T-helper 17 cell (primary cell): ENCODE results near the gene NELFA. TPM values are rescaled to one million over a fixed set of nuclear protein-coding genes. Genes with fewer than 3 reads are reported as not detected.

ENCODE experiments used
- ATAC-seq: fragments of 150-1000 bp; cut with Tn5 transposase; 2 replicates; pipeline ENCODE4 v1.10.0; 2021; ENCODE audit warnings: mild to moderate bottlenecking, moderate library complexity
- DNase-seq, 3 donors: peaks; one replicate each; pipeline versions ENCODE4 v3.0.0 to v3.0.0-alpha.2; 2020 to 2021
- H3K9me3 ChIP-seq: one replicate; pipeline ENCODE4 v1.7.0; 2013; ENCODE audit warnings: low read length, mild to moderate bottlenecking; ENCODE audit not compliant: control insufficient read depth, poor library complexity, severe bottlenecking
- H3K27ac Mint-ChIP-seq: one replicate; pipeline ENCODE4 v1.8.0; 2022; ENCODE audit warnings: mild to moderate bottlenecking, moderate library complexity, mixed read lengths
- H3K27me3 Mint-ChIP-seq: one replicate; pipeline ENCODE4 v1.8.0; 2022; ENCODE audit warnings: mixed read lengths
- H3K36me3 Mint-ChIP-seq: one replicate; pipeline ENCODE4 v1.8.0; 2022; ENCODE audit warnings: low read depth, mixed read lengths
- H3K4me1 Mint-ChIP-seq: one replicate; pipeline ENCODE4 v1.8.0; 2022; ENCODE audit warnings: mild to moderate bottlenecking, mixed read lengths
- H3K4me3 Mint-ChIP-seq: one replicate; pipeline ENCODE4 v1.8.0; 2022; ENCODE audit warnings: mild to moderate bottlenecking, moderate library complexity, mixed read lengths
- total RNA-seq, 4 donors: library from RNA in 2 of 4; stranded (reverse) in 2 of 4; gene quantifications; one replicate each; pipeline ENCODE4 v1.2.3 and lab custom pipeline; 2022 to 2026

NELFA gene
- total RNA-seq, 2 donors from 2014 or later = 40.7 to 47.2 TPM

DNA sequence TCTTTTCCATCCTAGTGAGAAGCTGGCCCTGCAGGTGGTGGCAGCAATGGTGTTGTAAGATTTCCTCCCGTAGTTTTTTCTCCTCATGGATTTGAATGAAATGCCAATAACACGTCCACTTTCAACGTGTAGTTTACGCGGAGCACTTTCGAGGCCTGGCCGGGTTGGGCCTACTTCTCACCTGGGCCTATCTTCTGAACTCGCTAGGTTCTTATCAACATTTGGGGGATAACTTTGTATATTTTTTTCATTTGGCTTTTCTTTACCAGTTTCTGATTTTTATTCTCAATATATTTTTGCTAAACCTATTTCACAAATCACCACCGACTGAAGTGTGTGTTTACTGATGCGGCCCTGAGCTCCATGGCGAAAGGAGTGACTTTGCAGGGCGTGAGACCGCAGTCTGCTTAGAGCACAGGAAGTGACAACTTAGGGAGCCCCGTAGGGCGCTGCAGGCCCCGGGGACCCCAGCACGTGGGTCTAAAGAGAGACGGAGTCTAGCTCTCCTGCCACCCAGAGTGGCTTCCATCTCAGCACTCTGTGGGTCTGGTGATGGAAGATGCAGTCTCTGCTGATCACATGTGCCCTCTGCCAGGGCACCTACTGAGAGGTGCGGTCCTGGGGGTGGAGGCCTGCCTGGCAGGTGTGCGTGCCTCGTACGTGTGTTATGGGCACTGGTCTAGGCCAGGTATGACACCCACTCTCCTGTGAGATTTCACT is 29.1 kb downstream of the NELFA start:
- ATAC-seq (no peak), DNase-seq (no peak)
- H3K27ac Mint-ChIP-seq = peak overlapping the region; percentile 63
- no peaks in the 10 kb centered on the region for H3K27me3 Mint-ChIP-seq
- no peaks in the 10 kb centered on the region for H3K4me1 Mint-ChIP-seq
- H3K4me3 Mint-ChIP-seq = no peak overlapping the region
- H3K36me3 Mint-ChIP-seq = peaks cover 2% of the 10 kb centered on the region
- H3K9me3 ChIP-seq = no peaks in the 10 kb centered on the region

DNA sequence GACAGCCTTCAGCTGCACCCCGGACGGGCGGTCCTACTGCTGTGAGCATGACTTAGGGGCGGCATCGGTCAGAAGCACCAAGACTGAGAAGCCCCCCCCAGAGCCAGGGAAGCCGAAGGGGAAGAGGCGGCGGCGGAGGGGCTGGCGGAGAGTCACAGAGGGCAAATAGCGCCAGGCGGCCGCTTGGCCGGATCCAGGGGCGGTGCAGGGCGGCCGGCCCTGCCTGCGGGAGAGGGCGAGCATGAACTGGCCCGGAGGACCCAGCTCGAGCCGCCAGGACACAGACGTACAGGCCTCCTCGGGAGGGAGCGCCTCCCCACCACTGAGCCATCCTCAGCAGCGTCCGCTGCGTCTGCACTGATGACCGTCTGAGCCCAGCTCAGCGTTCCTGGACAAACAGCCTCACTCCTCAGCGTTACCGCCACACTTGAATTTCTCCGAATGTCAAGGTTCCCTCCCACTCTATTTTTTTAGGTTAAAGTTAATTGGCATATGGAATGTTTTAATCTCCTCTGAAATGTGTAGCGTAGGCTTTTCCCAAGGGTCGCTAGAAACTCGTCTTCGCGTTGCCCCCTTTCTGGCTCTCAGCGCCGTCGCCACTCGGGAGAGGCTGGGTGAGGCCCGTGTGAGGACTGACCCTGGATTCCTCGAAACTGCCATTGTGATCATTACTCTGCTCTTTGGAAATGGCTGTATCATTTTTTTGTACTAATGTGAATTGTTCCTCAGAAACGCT is 29.9 kb downstream of the NELFA start:
- no peak for ATAC-seq

DNA sequence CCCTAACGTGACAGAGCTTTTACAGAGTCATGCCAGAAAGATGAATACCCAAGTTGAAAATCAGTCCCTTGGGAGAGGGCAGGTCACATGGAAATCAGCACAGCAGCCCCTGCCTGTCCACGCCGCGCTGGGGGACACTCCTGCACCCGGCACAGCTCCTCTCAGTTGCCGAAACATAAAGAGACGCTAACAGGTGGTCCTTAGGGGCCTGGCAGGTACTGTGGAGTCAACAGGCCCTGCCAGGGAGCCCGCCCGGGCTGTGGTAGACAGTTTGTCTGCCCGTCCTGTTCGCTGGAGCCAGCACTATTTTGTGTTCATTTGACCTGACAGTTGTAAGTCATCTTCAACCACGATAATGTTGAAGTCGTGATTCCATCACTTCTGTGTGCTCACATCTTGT is 30.5 kb downstream of the NELFA start:
- DNase-seq = no peak
- no peak for ATAC-seq
- H3K27ac Mint-ChIP-seq = no peak overlapping the region
- no peaks in the 10 kb centered on the region for H3K9me3 ChIP-seq
- no peaks in the 10 kb centered on the region for H3K36me3 Mint-ChIP-seq
- H3K27me3 Mint-ChIP-seq = no peaks in the 10 kb centered on the region
- no peaks in the 10 kb centered on the region for H3K4me1 Mint-ChIP-seq
- no peak overlapping the region for H3K4me3 Mint-ChIP-seq

More for the DNA sequence above, 29.9 kb downstream of the NELFA start:
- no peak for DNase-seq
- Mint-ChIP-seq H3K4me3 (no peak overlapping the region), H3K36me3 (no peaks in the 10 kb centered on the region), H3K4me1 (no peaks in the 10 kb centered on the region), H3K27me3 (no peaks in the 10 kb centered on the region), H3K27ac (peak overlapping the region; percentile 63)
- H3K9me3 ChIP-seq = no peaks in the 10 kb centered on the region

DNA sequence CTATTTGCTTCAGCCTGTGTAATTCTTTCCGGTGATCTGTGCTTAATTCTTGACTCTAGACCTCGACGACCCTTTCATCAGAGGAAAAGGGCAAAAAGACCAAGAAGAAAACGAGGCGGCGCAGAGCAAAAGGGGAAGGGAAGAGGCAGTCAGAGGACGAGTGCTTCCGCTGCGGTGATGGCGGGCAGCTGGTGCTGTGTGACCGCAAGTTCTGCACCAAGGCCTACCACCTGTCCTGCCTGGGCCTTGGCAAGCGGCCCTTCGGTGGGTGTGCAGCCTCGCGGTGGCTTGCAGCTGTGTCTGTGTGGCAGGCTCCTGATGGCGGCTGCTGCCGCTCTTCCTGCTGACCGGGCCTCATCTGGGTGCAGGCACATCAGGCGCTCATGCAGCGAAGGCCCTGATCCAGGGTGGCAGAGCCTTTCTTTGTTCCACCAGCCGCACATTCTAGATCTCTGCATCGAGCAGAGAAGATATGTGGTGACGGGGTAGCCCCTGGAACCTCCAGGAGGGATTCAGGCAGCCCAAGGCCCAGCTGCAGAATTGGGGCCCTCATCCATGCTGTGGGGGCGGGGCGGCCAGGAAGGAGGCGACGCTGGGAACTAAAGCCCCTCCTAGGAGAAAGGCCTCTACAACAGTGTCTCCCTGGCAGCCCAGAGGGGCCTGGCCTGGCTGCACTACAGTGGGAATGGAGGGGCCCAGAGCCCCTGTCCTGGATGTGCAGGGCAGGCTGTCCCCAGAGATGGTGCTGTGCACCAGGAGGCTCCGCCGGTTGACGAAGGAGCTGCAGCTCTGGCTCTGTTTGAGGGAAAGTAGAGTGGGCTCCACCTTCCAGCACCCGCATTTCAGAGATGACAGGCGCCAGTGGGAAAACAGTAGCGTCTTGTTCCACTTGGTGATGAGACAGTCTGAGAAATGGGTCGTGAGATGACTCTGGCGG is 32.1 kb downstream of the NELFA start:
- peaks cover 3% of the 10 kb centered on the region for H3K4me1 Mint-ChIP-seq
- no peak for DNase-seq
- no peaks in the 10 kb centered on the region for H3K9me3 ChIP-seq
- no peak overlapping the region for H3K4me3 Mint-ChIP-seq
- ATAC-seq = no peak
- no peaks in the 10 kb centered on the region for H3K36me3 Mint-ChIP-seq
- no peaks in the 10 kb centered on the region for H3K27me3 Mint-ChIP-seq
- H3K27ac Mint-ChIP-seq = peak overlapping the region; percentile 83

DNA sequence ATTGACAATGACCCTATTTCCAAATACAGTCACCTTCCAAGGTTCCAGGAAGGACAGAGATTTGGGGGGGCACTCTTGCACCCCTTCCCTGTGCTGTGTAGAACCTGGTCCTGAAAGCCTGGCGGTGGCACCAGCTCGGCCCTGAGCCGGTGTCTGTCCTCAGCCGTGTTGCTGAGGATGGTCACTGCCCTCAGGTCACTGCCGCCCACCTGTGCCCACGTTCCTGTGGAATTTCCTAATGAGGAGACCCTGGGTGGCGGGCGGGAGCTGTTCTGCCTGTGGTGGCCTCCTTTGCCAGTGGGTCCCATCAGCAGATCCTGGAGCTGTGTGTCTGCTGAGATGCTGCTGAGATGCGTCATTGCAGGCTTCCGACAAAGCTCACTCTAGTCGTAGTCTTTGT is 32.9 kb downstream of the NELFA start:
- Mint-ChIP-seq H3K27me3 (no peaks in the 10 kb centered on the region), H3K27ac (no peak overlapping the region), H3K4me1 (peaks cover 3% of the 10 kb centered on the region), H3K36me3 (no peaks in the 10 kb centered on the region), H3K4me3 (no peak overlapping the region)
- no peaks in the 10 kb centered on the region for H3K9me3 ChIP-seq
- DNase-seq (no peak), ATAC-seq (no peak)

DNA sequence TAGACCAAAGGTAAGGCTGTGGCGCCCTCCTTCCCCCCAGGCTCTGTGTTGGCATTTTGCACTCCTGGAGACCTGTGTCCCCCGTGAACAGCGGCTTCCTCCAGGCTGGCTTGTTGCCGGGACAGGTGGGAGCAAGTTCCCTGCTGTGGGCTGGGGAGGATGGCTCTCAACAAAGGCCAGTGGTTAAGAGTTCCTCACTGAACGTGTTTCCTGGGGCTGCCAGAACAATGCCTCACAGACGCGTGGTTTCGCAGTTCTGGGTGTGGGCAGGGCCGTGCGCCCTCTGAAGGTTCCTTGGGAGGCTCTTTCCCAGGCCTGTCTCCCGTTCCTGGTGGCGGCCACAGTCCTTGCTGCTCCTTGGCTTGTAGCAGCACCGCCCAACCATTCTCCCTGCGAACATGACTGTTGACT is 33.4 kb downstream of the NELFA start:
- ATAC-seq (no peak), DNase-seq (no peak)
- H3K9me3 ChIP-seq = no peaks in the 10 kb centered on the region
- peaks cover under 1% of the 10 kb centered on the region for H3K36me3 Mint-ChIP-seq
- H3K27me3 Mint-ChIP-seq = no peaks in the 10 kb centered on the region
- H3K27ac Mint-ChIP-seq = no peak overlapping the region
- H3K4me3 Mint-ChIP-seq = no peak overlapping the region
- peaks cover 3% of the 10 kb centered on the region for H3K4me1 Mint-ChIP-seq

DNA sequence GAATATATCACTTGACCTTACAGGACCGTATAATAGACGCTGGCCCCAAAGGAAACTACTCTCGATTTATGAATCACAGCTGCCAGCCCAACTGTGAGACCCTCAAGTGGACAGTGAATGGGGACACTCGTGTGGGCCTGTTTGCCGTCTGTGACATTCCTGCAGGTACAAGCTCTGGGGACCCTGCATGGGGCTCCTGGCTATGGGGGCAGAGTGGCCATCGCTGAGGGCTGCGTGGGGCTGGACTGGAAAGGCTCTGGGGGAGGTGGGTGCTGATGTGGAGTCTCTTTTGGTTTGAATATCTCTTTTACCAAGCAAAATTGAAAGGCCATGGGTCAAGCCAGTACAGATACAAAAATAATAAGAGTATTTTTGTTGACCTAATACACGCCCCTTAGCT is 33.9 kb downstream of the NELFA start:
- Mint-ChIP-seq H3K4me3 (no peak overlapping the region), H3K4me1 (peaks cover 7% of the 10 kb centered on the region), H3K27me3 (no peaks in the 10 kb centered on the region), H3K36me3 (peaks cover 3% of the 10 kb centered on the region), H3K27ac (no peak overlapping the region)
- no peak for DNase-seq
- no peak for ATAC-seq
- H3K9me3 ChIP-seq = no peaks in the 10 kb centered on the region

DNA sequence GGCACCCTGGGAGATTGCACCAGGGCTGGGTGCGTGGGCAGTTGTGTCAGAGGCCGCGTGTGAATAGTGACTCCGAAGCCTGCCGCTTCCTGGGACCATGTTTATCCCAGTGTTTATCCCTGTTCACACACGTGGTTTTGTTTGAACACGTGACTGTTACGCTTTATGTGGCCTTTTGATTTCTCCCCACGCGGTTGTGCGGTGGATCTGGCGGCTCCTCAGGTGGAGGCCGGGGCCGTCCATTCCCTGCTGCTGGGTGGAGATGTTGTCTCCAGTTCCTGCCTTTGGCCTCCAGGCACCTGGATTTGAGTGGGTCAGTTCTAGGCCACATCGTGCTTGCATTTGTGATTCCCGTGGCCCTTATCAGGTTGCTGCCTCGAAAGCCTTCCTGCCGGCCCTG is 35.1 kb downstream of the NELFA start:
- Mint-ChIP-seq H3K27ac (no peak overlapping the region), H3K4me3 (no peak overlapping the region)

DNA sequence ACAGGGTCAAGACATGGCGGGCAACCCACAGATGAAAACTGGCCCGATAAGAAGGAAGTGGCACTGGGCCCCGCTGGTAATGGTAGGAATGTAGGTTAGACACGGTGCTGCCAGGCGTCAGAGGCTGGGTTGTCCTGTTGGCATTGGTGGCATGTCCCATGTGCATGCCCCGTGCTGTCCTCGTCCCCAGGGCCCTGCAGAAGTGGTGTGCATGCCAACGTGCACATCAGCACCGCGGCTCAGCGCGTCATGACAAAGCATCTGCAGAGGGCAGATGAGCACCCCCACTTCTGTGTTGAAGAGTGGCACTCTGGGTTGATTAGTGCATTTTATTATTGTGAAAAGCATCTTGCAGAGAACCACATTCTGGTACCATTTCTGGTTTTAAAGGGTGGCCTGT is 35.6 kb downstream of the NELFA start:
- Mint-ChIP-seq H3K27me3 (no peaks in the 10 kb centered on the region), H3K27ac (no peak overlapping the region), H3K4me1 (peaks cover 14% of the 10 kb centered on the region), H3K36me3 (peaks cover 9% of the 10 kb centered on the region), H3K4me3 (no peak overlapping the region)
- no peaks in the 10 kb centered on the region for H3K9me3 ChIP-seq
- DNase-seq = no peak
- no peak for ATAC-seq

More for the DNA sequence above, 35.1 kb downstream of the NELFA start:
- H3K27me3 Mint-ChIP-seq = no peaks in the 10 kb centered on the region
- no peaks in the 10 kb centered on the region for H3K9me3 ChIP-seq
- H3K36me3 Mint-ChIP-seq = peaks cover 5% of the 10 kb centered on the region
- H3K4me1 Mint-ChIP-seq = peaks cover 9% of the 10 kb centered on the region
- DNase-seq (no peak), ATAC-seq (no peak)

DNA sequence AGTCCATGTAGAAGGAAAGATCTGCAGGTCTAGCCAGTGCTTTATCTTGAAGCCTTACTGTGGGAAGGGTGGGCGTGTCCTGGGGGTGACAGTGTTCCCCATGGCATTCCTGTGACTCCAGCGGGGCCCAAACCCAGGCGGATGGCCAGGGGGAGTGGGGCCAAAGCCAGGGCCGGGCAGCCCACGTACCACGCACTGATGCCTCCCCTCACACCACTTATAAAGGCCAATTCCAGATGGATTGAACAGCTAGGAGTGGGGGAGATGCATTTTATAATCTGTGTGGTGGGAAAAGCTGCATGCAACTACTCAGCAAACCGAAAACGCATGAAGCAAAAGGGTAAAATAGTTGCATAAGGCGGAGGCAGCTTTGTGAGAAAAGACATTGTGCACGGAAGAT is 36.4 kb downstream of the NELFA start:
- no peaks in the 10 kb centered on the region for H3K9me3 ChIP-seq
- no peak for ATAC-seq
- H3K4me3 Mint-ChIP-seq = no peak overlapping the region
- no peaks in the 10 kb centered on the region for H3K27me3 Mint-ChIP-seq
- peaks cover 14% of the 10 kb centered on the region for H3K4me1 Mint-ChIP-seq
- no peak for DNase-seq
- H3K36me3 Mint-ChIP-seq = peaks cover 12% of the 10 kb centered on the region
- no peak overlapping the region for H3K27ac Mint-ChIP-seq

DNA sequence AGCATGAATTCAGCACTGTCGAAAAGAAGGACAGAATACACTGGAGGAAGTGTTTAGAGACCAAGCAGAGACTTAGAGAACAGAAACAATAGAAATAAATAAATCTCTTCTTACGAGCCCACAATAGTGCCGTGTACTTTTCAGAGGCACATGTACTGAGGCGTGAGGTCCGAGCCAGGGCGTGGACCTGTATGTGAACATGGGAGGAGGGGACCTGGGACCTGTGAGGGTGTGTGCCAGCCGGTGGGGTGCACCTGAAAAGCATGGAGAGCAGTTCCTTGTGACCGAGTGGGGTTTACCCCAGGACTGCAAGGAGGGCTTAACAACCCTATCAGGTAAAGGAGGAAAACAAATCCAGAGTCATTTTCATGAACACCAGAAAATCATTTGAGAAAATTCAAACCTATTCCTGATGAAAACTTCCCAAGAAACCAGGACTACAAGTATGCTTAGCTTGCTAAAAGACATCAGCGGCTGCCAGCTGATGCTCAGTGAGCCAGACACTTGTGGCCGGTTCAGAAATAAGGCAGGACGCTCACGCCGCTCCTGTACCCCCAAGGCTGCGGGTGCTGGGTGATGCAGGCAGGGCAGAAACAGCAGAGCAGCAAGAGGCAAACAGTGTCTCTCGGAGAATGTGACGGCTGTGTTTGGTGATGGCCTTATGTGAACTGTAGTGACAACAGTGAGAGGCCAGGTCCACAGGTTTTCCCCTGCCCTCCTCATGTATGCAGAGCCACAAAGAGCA is 37.1 kb downstream of the NELFA start:
- H3K36me3 Mint-ChIP-seq = peaks cover 12% of the 10 kb centered on the region
- DNase-seq (no peak), ATAC-seq (no peak)
- no peaks in the 10 kb centered on the region for H3K27me3 Mint-ChIP-seq
- H3K4me1 Mint-ChIP-seq = peaks cover 14% of the 10 kb centered on the region
- peak overlapping the region; percentile 28 for H3K4me3 Mint-ChIP-seq
- H3K27ac Mint-ChIP-seq = no peak overlapping the region
- H3K9me3 ChIP-seq = no peaks in the 10 kb centered on the region

DNA sequence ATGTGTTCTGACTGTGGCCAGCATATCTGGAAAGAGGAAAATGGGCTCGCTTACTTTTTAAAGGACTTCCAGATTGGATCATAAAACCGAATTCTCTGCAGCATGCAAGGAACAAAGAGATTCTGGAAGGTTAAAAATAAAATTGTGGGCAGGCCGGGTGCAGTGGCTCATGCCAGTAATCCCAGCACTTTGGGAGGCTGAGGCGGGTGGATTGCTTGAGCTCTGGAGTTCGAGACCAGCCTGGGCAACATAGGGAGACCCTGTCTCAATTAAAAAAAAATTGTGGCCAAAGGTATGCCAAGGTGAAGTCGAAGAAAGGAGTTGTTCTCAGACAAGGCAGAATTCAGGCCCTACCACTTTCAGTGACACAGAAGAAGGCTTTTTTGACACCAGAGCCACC is 37.8 kb downstream of the NELFA start:
- H3K27ac Mint-ChIP-seq = peak overlapping the region; percentile 85
- H3K36me3 Mint-ChIP-seq = peaks cover 12% of the 10 kb centered on the region
- H3K9me3 ChIP-seq = no peaks in the 10 kb centered on the region
- no peak overlapping the region for H3K4me3 Mint-ChIP-seq
- H3K27me3 Mint-ChIP-seq = no peaks in the 10 kb centered on the region
- H3K4me1 Mint-ChIP-seq = peaks cover 16% of the 10 kb centered on the region
- ATAC-seq (no peak), DNase-seq (no peak)
